Activated CD4-positive, alpha-beta T cell treated with anti-CD3 and anti-CD28 coated beads, Interleukin-2, Interleukin-6, amounts not matched to agents 100 ng/mL and 50 ng/mL, durations not matched to agents 16 hours and 8 hours (primary cell): Measurements from ENCODE around the gene HOXB3.

Source experiments
- DNase-seq: peaks from one replicate; pipeline ENCODE4 v3.0.0-alpha.2; 2020

Gene HOXB3

GRCh38 chr17:48582750-48583069 is 7.3 kb downstream of the HOXB3 start:
- DNase-seq, result no peak

- DNase-seq, result no peak
Measured at GRCh38 chr17:48579760-48580554, 10.1 kb downstream of the HOXB3 start.

DNA sequence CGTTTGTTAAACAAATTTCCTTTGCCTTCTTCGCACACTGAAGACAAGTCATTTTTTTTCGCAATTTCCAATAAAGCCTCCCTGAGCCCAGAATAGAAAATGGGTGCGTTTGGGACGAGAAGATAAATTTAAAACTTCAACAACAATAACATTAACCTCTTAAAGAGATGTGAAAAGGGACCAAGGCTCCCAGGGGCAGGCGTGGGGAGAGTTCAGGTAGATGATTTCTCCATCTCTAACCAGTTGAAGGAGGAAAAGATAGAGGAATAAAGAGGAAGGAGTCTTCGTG is 10.6 kb downstream of the HOXB3 start:
- no peak for DNase-seq

DNA sequence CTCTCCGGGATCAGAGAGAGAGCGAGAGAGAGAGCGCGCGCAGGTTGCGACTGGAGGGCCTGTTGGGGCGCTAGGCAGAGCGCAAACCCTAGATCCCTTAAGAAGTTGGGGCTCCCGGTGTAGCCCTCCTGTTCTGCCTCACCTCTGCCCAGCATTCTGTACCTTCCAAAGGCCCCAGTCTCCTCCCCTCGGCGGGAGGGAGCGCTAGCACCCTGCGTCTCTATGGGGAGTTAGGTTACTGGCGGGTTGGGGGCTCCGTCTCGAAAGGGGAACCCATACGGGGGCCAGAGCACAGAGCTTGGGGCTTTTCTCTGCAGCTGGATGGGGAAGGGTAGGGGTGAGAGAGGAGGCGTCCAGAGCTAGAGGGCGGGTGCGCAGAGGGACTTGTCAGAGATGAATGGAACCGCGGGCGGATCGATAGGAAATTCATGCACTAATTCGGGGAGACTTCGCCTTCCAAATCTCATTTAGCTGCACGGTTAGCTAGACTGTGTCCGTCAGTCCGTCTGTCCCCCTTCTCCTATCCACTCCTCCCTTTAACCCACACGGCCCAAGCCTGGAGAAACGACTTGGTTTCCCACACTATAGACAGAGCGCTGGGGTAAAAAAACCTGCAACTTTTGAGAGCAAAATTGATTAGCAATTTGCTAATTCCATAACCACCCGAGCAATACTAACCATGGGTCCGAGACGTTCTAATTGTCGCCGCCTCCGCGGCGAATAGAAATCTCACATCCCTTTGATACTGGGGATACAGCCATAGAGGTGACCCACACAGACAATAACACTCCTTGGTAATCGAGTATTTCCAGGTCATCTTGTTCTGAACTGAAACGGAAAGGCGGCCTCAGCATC is 11.2 kb downstream of the HOXB3 start:
- no peak for DNase-seq

DNA sequence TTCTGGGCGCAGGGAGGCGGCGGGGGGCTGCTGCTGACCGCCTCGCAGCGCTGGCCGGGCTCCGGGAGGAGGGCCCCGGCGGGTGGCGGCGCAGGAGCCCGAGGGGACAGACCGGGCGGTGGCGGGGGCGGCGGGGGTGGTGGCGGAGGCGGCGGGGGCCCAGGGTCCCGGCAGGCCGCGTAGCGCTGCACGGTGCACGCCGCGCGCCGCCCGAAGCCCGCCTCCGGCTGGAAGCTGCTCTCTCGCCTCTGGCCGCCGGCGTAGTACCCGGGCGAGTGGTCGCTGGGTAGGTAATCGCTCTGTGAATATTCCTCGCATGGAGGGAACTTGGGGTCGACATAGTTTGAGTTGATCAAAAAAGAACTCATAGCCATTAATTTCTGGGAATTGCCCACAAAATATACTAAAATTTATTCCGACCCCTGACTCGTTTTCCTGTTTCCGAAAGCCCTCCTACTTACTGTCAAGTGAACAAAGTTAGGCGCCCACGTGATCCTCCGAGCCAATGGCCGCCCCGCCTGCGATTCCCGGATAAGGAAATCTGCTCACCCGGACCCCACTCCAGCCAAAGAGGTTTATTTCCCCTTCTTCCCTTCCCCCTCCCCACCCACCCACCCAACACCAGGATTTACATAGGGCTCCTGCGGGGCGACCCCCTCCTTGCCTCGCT is 12.0 kb downstream of the HOXB3 start, which contains the start of gene HOXB4:
Gene HOXB4 (minus strand): TSS at position 405 of the 670 bp plus-strand sequence. CDS start 31 bp downstream, at position 374.
- peak; percentile 84 for DNase-seq

- DNase-seq, result peak; percentile 27
Measured at GRCh38 chr17:48577330-48577945, 12.6 kb downstream of the HOXB3 start.

DNA sequence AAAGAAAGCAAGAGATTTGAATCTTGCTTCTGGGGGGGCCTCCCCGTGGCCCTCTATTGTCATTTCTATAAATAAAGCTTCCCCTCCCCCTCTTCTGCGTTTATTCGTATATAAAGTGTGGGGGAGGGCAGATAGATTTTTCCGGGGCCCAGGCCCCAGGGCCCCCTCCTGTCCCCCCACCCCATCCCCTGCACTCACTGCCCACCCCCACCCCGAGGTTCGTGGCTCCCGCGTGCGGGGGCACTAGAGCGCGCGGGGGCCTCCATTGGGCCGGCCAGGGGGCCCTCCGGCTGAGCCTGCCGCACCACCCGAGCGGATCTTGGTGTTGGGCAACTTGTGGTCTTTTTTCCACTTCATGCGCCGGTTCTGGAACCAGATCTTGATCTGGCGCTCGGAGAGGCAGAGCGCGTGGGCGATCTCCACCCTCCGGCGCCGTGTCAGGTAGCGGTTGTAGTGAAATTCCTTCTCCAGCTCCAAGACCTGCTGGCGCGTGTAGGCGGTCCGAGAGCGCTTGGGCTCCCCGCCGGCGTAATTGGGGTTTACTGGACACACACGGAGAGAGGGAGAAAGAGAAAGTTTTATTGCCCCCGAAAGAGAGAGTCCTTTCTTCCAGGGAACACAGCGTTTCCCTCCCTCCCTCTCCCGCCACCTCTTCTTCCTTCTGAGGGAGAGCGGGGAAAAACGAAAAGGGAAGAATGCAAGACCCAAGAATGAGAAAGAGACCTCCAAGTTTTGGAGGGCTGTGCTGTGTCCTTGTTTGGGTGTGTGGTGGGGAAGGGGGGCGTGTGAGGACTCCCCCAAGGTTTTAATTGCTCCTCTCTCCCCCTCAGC is 13.3 kb downstream of the HOXB3 start:
- no peak for DNase-seq

DNA sequence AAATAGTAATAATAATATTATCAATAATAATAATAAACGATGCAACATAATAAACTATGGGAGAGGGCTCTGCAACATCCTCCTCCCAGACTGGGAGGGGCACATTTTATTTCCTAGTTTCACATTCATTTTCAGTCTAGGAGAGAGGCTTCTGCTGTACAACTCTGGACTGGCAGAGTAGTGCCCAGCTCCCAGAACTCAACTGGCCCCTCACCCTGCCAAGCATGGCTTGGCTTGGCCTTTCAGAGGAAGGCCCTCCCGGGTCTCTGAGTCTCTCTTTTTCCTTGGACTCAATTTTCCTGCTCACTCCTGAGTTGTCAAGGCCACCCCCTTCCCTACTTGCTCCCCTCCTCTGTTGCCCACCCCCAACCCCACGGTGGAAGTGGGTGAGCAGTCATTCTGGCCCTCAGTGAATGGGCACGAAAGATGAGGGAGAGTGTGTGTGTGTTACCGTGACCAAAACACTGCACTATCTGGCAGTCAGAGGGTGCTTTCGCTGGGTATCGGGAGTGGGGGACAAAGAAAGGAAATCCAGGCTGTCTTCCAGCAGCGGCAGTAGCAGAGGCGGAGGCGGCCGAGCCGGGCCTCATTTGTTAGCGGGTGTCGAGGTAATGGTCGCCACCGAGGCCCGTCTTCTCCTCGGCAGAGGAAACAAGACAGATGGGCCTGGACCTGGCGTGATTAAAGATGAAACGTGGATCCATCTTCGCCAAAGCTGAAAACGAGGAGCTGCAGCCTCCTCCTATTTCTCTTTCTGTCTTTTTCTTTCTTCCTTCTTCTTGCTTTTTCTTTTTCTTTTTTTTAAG is 14.2 kb downstream of the HOXB3 start:
- no peak for DNase-seq

- no peak for DNase-seq
Measured at GRCh38 chr17:48575066-48575582, 14.9 kb downstream of the HOXB3 start.

DNA sequence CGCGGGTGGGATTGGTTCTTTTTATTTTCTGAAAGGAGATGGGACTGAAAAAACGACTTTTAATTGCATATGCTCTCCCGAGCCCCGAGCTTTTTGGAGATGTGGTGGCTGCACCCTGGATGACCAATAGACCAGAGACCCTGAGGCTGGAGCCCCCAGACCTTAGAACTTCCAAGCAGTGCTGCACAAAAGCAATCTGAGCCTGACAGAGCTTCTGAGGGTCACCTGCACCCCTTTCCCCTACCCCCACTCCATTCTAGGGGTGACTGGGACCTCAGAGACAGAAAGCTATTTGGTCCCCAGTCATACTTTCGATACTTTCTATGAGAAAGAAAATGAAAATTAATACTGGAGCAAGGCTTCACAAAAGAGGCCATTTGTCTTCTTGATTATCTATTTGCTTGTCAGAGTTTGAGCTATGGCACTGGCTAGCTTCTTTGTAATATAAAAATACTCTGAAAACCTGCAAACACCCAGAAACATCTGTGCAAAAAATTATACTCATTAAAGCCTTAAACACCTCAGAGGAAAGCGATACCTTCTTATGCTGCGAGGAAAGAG is 15.5 kb downstream of the HOXB3 start:
- DNase-seq, result no peak

GRCh38 chr17:48571826-48572417 is 18.1 kb downstream of the HOXB3 start:
- no peak for DNase-seq

DNA sequence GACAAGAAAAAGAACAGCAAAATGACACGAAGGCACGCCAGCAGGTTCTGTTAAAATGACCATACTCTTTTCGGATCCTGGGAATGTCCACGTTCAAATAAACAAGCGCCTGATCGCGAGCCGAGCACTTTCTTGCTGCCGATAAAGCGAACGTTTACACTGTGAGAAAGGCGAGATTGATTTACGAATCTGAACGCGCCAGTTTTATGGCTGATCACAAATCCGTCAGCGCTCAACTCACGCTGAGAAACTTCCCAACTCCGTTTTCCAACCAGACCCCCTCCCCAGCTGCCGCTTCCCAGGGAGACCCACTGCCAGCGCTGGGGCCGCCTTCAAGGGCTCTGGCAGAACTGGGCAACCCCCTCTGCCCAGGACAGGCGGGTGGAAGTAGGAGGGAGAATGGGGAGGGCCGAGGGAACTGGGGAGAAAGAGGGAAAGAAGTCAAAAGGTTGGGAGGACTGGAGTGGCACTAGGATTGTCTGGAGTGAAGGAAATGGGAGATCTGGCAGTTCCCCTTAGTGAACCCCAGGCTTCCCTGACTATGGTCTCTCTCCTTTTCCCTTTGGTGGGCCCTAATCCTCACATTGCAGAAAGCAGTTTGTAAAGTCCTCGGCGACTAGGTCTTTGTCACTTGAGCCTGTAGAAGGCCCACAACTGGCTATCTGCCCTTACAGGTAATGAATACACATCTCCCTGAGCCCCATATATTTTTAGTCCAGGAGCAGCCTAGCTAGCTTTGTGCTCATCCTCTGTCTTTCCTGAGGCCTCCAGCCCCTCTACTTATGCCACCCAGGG is 18.8 kb downstream of the HOXB3 start:
- DNase-seq, result no peak

DNA sequence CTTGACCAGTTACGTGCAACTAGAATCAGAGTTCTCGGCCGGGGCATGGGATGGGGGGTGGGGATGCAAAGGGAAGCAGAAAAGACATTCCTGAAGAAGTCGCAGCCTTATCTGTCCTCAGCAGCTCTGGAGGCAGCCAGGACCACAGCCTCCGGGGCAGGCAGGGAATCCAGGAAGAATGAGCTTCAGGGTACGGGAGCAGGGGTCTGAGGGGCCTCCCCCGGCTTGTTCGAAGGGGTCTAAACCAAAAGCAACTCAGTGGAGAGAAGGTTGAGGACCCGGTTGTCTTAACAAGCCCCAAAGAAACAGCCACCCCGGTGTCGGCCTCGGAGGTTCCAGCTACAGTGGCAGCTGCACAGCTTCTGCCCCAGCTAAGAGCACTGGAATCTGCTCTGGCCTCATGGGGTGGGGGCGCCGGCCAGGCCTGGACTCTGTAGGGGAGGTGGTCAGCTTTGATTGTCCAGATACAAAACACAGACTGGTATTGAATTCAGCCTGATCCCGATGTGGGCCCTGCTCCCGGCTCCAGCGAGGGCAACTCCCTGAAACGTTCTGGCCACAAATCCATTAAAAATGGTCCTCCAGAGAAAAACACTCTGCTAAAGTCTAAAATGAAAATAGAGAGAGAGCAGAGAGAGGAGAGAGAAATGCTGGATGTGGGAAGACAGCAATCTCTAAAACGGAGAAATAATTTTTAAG is 19.6 kb downstream of the HOXB3 start:
- no peak for DNase-seq

GRCh38 chr17:48569674-48570324 is 20.2 kb downstream of the HOXB3 start:
- DNase-seq, result no peak

DNA sequence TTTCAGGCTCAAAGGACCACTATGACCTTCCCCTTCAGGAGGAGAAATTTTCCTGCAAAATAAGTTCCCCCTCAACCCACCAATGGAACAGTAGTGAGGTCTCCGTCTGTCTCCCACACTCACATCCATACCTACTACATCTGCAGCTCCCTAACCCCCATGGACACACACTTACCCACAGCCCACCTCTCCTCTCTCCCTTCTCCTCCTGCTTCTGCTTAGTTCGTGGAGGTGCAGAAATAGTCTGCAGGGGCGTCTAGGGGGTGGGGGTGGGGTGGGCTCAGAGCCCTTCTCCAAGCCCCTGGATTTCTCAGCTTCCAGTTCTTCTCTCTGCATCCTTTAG is 20.8 kb downstream of the HOXB3 start:
- no peak for DNase-seq

- DNase-seq, result no peak
Measured at GRCh38 chr17:48568499-48569239, 21.4 kb downstream of the HOXB3 start.

GRCh38 chr17:48567646-48568354 is 22.2 kb downstream of the HOXB3 start:
- no peak for DNase-seq
